K562 (cell line): ENCODE measurements around the gene ILF2. TPM values are rescaled to one million over a fixed set of nuclear protein-coding genes. Genes with fewer than 3 reads are reported as not detected.
A peak's percentile ranks its signal among the peaks of the same experiment; 100 is the strongest.

Experiments
- KAT8 ChIP-seq: fragments of 450-650 bp; IDR thresholded peaks from 2 replicates; pipeline ENCODE4 v1.6.1; 2016; ENCODE audit warnings: low read depth, mild to moderate bottlenecking
- POLR2AphosphoS2 ChIP-seq: IDR thresholded peaks from 2 replicates; pipeline ENCODE4 v1.6.1; 2012; ENCODE audit warnings: low read length, improper control_type of control experiment
- SP1 ChIP-seq: sonication (generic); formaldehyde crosslinking; IDR thresholded peaks from 2 replicates; pipeline ENCODE4 v1.8.1; 2022; ENCODE audit warnings: mild to moderate bottlenecking, missing genetic modification reagents
- TSC22D4 ChIP-seq: fragments of 450-650 bp; IDR thresholded peaks from 2 replicates; pipeline ENCODE4 v1.6.1; 2016; ENCODE audit warnings: missing genetic modification characterization, missing biosample characterization, control low read depth
- polyA plus RNA-seq, 8 experiments: library from polyadenylated mRNA; depleted of rRNA in 4 of 8; stranded (reverse) in 5 of 8; unstranded in 3 of 8; fragments of >200 nt; fragmentation: Nextera tagmentation in 2 of 8; fragmentation: Illumina TruSeq in 1 of 8; extraction: Ambion mirVana in 2 of 8; extraction: Trizol in 1 of 8; gene quantifications; 2 replicates each; pipeline versions ENCODE4 v1.2.1 to v1.2.3, GENCODE V29; 2011 to 2014; ENCODE audit warnings: inconsistent platforms in 1 of 8, missing spikeins in 1 of 8
- total RNA-seq, 7 experiments: library from RNA; depleted of rRNA in 6 of 7; stranded (reverse); fragments of >200 nt in 6 of 7; fragmentation: Illumina TruSeq in 2 of 7; extraction: Trizol in 2 of 7; gene quantifications; 2 replicates each; pipeline versions ENCODE4 v1.2.1 to v1.2.3, GENCODE V29; 2011 to 2021; ENCODE audit warnings: low replicate concordance in 1 of 7
- TF ChIP-seq, protein P1 (sequence below), 2 experiments: fragments of 450-650 bp; IDR thresholded peaks; 2 replicates each; pipeline ENCODE4 v1.6.1; 2016; ENCODE audit warnings: mild to moderate bottlenecking in 2 of 2, borderline replicate concordance in 1 of 2, low read depth in 1 of 2, moderate library complexity in 1 of 2
- TF ChIP-seq, protein P2 (sequence below), 3 experiments: IDR thresholded peaks in 2 of 3; conservative IDR thresholded peaks in 1 of 3; 2 replicates each; pipeline ENCODE4 v1.5.1; 2011 to 2012; ENCODE audit warnings: low read length in 3 of 3, mild to moderate bottlenecking in 3 of 3, control low read depth in 2 of 3, improper control_type of control experiment in 1 of 3, inconsistent platforms in 1 of 3, low read depth in 1 of 3, mixed read lengths in 1 of 3, moderate library complexity in 1 of 3; ENCODE audit not compliant: insufficient read depth in 2 of 3
- TF ChIP-seq, protein P3 (sequence below): fragments of 450-650 bp; IDR thresholded peaks from 2 replicates; pipeline ENCODE4 v1.6.1; 2017; ENCODE audit warnings: antibody characterized with exemption
- TF ChIP-seq, protein P4 (sequence below): fragments of 450-650 bp; IDR thresholded peaks from 2 replicates; pipeline ENCODE4 v1.7.0; 2016; ENCODE audit warnings: borderline replicate concordance
- TF ChIP-seq, protein P5 (sequence below): fragments of 200-800 bp; sonication (Bioruptor generic); IDR thresholded peaks from 2 replicates; pipeline ENCODE4 v1.6.1; 2017; ENCODE audit warnings: missing genetic modification characterization, missing compliant biosample characterization

ILF2 gene
- total and polyA plus RNA-seq, 9 of the 15 experiments (the other 6 are each of a cell fraction or from before 2014, with no cell fraction given): 282 to 726 (median 474) TPM

DNA sequence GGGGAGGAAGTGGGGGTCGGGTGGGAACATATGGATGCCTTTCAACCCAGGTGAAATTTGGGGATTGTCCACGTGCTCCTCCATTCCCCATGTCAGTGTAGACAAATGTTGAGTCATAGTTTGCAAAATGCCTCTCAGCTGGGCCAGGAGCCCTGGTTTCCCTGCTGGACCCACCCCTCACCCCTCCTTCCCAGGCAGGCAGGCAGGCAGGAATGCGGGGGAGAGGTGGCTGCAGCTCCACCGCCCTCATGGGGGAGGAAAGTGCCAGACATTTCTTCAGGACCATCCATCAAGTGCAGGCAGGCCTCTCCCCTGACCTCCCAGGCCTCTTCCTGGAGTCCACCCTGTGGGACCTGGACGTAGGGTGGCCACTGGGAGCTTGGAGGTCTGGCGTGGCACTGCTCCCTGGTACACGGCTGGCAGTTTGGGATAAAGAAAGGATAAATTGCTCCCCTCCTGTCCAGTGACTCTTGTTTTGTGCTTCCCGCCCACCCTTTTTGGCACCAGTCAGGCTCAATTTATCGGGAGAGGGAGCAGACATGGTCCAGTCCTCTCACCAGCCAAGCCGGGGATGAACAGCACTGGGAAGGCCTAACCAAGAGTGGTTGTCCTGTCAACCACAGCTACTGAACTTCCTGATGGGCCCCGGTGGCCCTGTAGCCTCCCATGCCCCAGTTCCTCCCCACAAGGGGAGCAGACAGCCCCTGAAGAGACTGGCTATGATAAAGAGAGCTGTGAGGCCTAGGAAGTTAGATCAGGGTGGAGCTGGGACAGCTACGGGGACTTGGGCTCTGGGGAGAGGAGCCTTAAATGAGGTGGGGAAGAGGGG, 26.6 kb upstream of the ILF2 start (continued):
- TF ChIP-seq, protein P1, sequence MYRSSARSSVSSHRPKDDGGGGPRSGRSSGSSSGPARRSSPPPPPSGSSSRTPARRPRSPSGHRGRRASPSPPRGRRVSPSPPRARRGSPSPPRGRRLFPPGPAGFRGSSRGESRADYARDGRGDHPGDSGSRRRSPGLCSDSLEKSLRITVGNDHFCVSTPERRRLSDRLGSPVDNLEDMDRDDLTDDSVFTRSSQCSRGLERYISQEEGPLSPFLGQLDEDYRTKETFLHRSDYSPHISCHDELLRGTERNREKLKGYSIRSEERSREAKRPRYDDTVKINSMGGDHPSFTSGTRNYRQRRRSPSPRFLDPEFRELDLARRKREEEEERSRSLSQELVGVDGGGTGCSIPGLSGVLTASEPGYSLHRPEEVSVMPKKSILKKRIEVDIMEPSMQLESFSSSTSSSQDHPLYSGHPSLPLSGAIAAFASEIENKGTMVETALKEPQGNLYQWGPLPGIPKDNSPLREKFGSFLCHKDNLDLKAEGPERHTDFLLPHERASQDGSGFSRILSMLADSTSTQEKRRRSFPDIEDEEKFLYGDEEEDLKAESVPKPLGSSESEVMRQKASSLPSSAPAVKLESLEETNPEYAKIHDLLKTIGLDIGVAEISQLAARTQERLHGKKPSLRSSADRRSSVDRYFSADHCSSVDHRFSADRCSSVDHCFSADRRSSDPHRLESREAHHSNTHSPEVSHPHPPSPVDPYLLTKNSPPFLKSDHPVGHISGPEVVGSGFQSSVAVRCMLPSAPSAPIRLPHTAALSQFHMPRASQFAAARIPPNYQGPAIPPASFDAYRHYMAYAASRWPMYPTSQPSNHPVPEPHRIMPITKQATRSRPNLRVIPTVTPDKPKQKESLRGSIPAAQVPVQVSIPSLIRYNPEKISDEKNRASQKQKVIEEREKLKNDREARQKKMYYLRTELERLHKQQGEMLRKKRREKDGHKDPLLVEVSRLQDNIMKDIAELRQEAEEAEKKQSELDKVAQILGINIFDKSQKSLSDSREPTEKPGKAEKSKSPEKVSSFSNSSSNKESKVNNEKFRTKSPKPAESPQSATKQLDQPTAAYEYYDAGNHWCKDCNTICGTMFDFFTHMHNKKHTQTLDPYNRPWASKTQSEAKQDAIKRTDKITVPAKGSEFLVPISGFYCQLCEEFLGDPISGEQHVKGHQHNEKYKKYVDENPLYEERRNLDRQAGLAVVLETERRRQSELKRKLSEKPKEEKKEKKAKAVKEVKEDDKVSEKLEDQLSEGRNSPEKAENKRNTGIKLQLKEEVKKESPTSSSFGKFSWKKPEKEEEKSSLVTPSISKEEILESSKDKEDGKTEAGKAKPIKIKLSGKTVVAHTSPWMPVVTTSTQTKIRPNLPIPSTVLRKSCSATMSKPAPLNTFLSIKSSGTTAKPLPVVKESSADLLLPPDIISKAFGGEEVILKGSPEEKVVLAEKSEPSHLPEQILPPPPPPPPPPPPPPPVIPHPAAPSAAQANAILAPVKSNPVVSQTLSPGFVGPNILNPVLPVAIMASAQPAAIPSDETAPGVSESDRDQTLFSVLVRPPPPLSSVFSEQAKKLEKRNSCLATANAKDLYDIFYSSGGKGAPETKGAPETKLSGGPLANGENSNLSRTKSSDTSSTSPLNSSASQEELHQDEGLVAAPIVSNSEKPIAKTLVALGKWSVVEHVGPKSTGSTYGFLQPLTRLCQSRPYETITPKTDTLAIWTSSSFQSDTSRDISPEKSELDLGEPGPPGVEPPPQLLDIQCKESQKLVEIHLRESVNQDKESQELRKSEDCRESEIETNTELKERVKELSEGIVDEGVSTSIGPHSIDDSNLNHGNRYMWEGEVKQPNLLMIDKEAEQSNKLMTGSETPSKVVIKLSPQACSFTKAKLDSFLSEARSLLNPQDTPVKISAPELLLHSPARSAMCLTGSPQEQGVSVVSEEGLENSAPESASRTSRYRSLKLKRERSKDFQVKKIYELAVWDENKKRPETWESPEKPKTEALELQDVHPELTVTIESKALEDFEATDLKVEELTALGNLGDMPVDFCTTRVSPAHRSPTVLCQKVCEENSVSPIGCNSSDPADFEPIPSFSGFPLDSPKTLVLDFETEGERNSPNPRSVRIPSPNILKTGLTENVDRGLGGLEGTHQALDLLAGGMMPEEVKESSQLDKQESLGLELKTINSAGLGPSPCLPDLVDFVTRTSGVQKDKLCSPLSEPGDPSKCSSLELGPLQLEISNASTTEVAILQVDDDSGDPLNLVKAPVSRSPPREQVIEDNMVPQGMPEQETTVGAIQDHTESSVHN (IDR thresholded peaks at IDR 0.05; ENCODE audit: borderline replicate concordance in 1 of 2, low read depth in 1 of 2): 0 out of 4 replicates have a peak, but pooled peaks of 1 of the 2 experiments have one; percentile 72
- TF ChIP-seq KAT8 (no peak), TSC22D4 (tag) (no peak), SP1 (no peak), POLR2AphosphoS2 (no peak)
- TF ChIP-seq, protein P2, sequence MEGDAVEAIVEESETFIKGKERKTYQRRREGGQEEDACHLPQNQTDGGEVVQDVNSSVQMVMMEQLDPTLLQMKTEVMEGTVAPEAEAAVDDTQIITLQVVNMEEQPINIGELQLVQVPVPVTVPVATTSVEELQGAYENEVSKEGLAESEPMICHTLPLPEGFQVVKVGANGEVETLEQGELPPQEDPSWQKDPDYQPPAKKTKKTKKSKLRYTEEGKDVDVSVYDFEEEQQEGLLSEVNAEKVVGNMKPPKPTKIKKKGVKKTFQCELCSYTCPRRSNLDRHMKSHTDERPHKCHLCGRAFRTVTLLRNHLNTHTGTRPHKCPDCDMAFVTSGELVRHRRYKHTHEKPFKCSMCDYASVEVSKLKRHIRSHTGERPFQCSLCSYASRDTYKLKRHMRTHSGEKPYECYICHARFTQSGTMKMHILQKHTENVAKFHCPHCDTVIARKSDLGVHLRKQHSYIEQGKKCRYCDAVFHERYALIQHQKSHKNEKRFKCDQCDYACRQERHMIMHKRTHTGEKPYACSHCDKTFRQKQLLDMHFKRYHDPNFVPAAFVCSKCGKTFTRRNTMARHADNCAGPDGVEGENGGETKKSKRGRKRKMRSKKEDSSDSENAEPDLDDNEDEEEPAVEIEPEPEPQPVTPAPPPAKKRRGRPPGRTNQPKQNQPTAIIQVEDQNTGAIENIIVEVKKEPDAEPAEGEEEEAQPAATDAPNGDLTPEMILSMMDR (IDR thresholded peaks at IDR 0.05 in 2 of 3, conservative IDR thresholded peaks at IDR 0.05 in 1 of 3; ENCODE audit: insufficient read depth in 2 of 3, low read depth in 1 of 3, low read length in 3 of 3): no peak
- TF ChIP-seq, protein P3, sequence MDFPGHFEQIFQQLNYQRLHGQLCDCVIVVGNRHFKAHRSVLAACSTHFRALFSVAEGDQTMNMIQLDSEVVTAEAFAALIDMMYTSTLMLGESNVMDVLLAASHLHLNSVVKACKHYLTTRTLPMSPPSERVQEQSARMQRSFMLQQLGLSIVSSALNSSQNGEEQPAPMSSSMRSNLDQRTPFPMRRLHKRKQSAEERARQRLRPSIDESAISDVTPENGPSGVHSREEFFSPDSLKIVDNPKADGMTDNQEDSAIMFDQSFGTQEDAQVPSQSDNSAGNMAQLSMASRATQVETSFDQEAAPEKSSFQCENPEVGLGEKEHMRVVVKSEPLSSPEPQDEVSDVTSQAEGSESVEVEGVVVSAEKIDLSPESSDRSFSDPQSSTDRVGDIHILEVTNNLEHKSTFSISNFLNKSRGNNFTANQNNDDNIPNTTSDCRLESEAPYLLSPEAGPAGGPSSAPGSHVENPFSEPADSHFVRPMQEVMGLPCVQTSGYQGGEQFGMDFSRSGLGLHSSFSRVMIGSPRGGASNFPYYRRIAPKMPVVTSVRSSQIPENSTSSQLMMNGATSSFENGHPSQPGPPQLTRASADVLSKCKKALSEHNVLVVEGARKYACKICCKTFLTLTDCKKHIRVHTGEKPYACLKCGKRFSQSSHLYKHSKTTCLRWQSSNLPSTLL: no peak
- TF ChIP-seq, protein P4, sequence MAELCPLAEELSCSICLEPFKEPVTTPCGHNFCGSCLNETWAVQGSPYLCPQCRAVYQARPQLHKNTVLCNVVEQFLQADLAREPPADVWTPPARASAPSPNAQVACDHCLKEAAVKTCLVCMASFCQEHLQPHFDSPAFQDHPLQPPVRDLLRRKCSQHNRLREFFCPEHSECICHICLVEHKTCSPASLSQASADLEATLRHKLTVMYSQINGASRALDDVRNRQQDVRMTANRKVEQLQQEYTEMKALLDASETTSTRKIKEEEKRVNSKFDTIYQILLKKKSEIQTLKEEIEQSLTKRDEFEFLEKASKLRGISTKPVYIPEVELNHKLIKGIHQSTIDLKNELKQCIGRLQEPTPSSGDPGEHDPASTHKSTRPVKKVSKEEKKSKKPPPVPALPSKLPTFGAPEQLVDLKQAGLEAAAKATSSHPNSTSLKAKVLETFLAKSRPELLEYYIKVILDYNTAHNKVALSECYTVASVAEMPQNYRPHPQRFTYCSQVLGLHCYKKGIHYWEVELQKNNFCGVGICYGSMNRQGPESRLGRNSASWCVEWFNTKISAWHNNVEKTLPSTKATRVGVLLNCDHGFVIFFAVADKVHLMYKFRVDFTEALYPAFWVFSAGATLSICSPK: no peak
- TF ChIP-seq, protein P5, sequence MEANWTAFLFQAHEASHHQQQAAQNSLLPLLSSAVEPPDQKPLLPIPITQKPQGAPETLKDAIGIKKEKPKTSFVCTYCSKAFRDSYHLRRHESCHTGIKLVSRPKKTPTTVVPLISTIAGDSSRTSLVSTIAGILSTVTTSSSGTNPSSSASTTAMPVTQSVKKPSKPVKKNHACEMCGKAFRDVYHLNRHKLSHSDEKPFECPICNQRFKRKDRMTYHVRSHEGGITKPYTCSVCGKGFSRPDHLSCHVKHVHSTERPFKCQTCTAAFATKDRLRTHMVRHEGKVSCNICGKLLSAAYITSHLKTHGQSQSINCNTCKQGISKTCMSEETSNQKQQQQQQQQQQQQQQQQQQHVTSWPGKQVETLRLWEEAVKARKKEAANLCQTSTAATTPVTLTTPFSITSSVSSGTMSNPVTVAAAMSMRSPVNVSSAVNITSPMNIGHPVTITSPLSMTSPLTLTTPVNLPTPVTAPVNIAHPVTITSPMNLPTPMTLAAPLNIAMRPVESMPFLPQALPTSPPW (CRISPR knock-in tag): peak; percentile 94
